Measurements from ENCODE around the gene FLT4. TPM values are rescaled to one million over a fixed set of nuclear protein-coding genes. Genes with fewer than 3 reads are reported as not detected.
A peak's percentile ranks its signal among the peaks of the same experiment; 100 is the strongest.

The FLT4 gene
- total and polyA plus RNA-seq, 9 of the 15 experiments (the other 6 are each of a cell fraction or from before 2014, with no cell fraction given): 0.01 to 0.42 (median 0.14) TPM; not detected in 2

DNA sequence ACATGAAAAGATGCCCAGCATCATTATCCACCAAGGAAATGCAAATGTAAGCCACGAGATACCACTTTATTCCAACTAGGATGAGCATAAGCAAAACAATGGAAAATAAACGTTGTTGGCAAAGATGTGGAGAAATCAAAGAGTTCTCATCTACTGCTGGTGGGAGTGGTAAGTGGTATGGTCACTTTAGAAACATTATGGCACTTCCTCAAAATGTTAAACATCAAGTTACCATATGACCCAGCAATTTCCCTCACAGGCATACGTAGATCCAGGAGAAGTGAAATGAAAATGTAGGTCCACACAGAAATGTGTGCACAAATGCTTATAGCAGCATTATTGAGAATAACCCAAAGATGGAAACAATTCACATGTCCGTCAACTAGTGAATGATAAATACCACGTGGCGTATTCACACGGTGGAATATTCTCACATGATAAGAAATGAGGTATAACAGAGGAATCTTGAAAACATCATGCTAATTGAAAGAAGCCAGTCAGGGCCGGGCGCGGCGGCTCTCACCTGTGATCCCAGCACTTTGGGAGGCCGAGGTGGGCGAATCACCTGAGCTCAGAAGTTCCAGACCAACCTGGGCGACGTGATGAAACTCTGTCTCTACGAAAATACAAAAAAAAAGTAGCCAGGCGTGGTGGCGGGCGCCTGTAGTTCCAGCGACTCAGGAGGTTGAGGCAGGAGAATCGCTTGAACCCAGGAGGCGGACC, 16.4 kb upstream of the FLT4 start:
- Histone ChIP-seq H3K27ac (ENCODE audit: extremely low read depth, low read depth, low read length) (no peak overlapping the region), H2AFZ (ENCODE audit: low read depth, low read length) (peak overlapping the region; percentile 66), H3K9me1 (ENCODE audit: control insufficient read depth, insufficient read depth, low read length) (no peaks in the 10 kb centered on the region), H4K20me1 (replicated peaks; ENCODE audit: control insufficient read depth, insufficient read depth, low read length) (no peaks in the 10 kb centered on the region), H3K4me2 (ENCODE audit: insufficient read depth, low read length) (no peak overlapping the region; the same call in 1 of the 2 replicates), H3K4me1 (replicated peaks in 1 of 2; ENCODE audit: control insufficient read depth in 2 of 2, insufficient read depth in 2 of 2, low read length in 2 of 2) (peaks cover 5 to 20% of the 10 kb centered on the region in 2 experiments), H3K9me3 (replicated peaks; ENCODE audit: control insufficient read depth, insufficient read depth, low read depth, low read length) (0 out of 2 replicates have a peak, but pooled peaks cover 1% of the 10 kb centered on the region), H3K9ac (ENCODE audit: insufficient read depth in 1 of 2, low read depth in 2 of 2, low read length in 2 of 2) (no peak overlapping the region), H3K79me2 (ENCODE audit: control insufficient read depth, insufficient read depth, low read length) (no peaks in the 10 kb centered on the region), H3K36me3 (ENCODE audit: control insufficient read depth, insufficient read depth, low read length) (no peaks in the 10 kb centered on the region), H3K4me3 (no peak overlapping the region), H3K27me3 (ENCODE audit: control insufficient read depth in 2 of 2, insufficient read depth in 2 of 2, low read length in 2 of 2) (peaks cover 3 to 12% of the 10 kb centered on the region in 2 experiments; a peak in 4 of 5 replicates)
- intact Hi-C loops (cut with micrococcal nuclease): no loop called here
- FAIRE-seq (no peak), DNase-seq (ENCODE audit: extremely low read depth in 1 of 4, low spot score in 3 of 4) (no peak), ATAC-seq (no peak)
- in situ Hi-C loops (cut with MboI): no loop called here
- WGBS (ENCODE audit: insufficient coverage, low coverage, missing lambda C conversion rate): 22% methylated on average over 22 of the region's 22 CpGs
- POLR2A ChIA-PET: interaction anchor here (0.6 kb wide), 1 partner anchor 60 kb away, joined by 3 read pairs; no protein-coding TSS in a partner anchor
- BruUV-seq (replicated peaks): no TSS peak
- TF ChIP-seq ZC3H8 (IDR thresholded peaks at IDR 0.05): no peak
- TF ChIP-seq CXXC5 (CRISPR knock-in tag; IDR thresholded peaks at IDR 0.05): no peak
- TF ChIP-seq L3MBTL2 (IDR thresholded peaks at IDR 0.05): peak; percentile 66
- TF ChIP-seq KDM2B (CRISPR knock-in tag; IDR thresholded peaks at IDR 0.05): no peak
- TF ChIP-seq SPI1 (IDR thresholded peaks at IDR 0.05; ENCODE audit: borderline replicate concordance, low read depth, low read length): peak; percentile 92
- TF ChIP-seq, protein P1, sequence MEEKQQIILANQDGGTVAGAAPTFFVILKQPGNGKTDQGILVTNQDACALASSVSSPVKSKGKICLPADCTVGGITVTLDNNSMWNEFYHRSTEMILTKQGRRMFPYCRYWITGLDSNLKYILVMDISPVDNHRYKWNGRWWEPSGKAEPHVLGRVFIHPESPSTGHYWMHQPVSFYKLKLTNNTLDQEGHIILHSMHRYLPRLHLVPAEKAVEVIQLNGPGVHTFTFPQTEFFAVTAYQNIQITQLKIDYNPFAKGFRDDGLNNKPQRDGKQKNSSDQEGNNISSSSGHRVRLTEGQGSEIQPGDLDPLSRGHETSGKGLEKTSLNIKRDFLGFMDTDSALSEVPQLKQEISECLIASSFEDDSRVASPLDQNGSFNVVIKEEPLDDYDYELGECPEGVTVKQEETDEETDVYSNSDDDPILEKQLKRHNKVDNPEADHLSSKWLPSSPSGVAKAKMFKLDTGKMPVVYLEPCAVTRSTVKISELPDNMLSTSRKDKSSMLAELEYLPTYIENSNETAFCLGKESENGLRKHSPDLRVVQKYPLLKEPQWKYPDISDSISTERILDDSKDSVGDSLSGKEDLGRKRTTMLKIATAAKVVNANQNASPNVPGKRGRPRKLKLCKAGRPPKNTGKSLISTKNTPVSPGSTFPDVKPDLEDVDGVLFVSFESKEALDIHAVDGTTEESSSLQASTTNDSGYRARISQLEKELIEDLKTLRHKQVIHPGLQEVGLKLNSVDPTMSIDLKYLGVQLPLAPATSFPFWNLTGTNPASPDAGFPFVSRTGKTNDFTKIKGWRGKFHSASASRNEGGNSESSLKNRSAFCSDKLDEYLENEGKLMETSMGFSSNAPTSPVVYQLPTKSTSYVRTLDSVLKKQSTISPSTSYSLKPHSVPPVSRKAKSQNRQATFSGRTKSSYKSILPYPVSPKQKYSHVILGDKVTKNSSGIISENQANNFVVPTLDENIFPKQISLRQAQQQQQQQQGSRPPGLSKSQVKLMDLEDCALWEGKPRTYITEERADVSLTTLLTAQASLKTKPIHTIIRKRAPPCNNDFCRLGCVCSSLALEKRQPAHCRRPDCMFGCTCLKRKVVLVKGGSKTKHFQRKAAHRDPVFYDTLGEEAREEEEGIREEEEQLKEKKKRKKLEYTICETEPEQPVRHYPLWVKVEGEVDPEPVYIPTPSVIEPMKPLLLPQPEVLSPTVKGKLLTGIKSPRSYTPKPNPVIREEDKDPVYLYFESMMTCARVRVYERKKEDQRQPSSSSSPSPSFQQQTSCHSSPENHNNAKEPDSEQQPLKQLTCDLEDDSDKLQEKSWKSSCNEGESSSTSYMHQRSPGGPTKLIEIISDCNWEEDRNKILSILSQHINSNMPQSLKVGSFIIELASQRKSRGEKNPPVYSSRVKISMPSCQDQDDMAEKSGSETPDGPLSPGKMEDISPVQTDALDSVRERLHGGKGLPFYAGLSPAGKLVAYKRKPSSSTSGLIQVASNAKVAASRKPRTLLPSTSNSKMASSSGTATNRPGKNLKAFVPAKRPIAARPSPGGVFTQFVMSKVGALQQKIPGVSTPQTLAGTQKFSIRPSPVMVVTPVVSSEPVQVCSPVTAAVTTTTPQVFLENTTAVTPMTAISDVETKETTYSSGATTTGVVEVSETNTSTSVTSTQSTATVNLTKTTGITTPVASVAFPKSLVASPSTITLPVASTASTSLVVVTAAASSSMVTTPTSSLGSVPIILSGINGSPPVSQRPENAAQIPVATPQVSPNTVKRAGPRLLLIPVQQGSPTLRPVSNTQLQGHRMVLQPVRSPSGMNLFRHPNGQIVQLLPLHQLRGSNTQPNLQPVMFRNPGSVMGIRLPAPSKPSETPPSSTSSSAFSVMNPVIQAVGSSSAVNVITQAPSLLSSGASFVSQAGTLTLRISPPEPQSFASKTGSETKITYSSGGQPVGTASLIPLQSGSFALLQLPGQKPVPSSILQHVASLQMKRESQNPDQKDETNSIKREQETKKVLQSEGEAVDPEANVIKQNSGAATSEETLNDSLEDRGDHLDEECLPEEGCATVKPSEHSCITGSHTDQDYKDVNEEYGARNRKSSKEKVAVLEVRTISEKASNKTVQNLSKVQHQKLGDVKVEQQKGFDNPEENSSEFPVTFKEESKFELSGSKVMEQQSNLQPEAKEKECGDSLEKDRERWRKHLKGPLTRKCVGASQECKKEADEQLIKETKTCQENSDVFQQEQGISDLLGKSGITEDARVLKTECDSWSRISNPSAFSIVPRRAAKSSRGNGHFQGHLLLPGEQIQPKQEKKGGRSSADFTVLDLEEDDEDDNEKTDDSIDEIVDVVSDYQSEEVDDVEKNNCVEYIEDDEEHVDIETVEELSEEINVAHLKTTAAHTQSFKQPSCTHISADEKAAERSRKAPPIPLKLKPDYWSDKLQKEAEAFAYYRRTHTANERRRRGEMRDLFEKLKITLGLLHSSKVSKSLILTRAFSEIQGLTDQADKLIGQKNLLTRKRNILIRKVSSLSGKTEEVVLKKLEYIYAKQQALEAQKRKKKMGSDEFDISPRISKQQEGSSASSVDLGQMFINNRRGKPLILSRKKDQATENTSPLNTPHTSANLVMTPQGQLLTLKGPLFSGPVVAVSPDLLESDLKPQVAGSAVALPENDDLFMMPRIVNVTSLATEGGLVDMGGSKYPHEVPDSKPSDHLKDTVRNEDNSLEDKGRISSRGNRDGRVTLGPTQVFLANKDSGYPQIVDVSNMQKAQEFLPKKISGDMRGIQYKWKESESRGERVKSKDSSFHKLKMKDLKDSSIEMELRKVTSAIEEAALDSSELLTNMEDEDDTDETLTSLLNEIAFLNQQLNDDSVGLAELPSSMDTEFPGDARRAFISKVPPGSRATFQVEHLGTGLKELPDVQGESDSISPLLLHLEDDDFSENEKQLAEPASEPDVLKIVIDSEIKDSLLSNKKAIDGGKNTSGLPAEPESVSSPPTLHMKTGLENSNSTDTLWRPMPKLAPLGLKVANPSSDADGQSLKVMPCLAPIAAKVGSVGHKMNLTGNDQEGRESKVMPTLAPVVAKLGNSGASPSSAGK (IDR thresholded peaks at IDR 0.05): 0 out of 2 replicates have a peak, but pooled peaks have one; percentile 13
- CTCF ChIA-PET (ENCODE audit: low intra/inter-chr PET ratio): interaction anchor here (0.6 kb wide), 1 partner anchor 54 kb away, joined by 3 read pairs; no protein-coding TSS in a partner anchor
